ENCODE results near the gene HMCN2. TPM values are rescaled to one million over a fixed set of nuclear protein-coding genes. Genes with fewer than 3 reads are reported as not detected.

HMCN2 gene
- total RNA-seq, 1 experiment from 2014 or later: 1.6 TPM

GRCh38 chr9:130307667-130307943 lies 42.0 kb downstream of the HMCN2 start:
- no peak for DNase-seq
- Histone ChIP-seq H3K9me3 (ENCODE audit: insufficient read depth, low read depth) (no peaks in the 10 kb centered on the region), H3K4me1 (replicated peaks; ENCODE audit: insufficient read depth) (no peaks in the 10 kb centered on the region), H3K9me2 (ENCODE audit: insufficient read depth) (no peaks in the 10 kb centered on the region), H4K20me1 (ENCODE audit: insufficient read depth) (no peaks in the 10 kb centered on the region), H3K79me2 (ENCODE audit: low read depth) (no peaks in the 10 kb centered on the region), H2AFZ (no peak overlapping the region), H3K27ac (no peak overlapping the region), H3F3A (ENCODE audit: insufficient read depth, low read depth) (no peaks in the 10 kb centered on the region), H3K4me2 (no peak overlapping the region), H3K4me3 (no peak overlapping the region), H3K36me3 (ENCODE audit: low read depth) (no peaks in the 10 kb centered on the region), H3K27me3 (ENCODE audit: insufficient read depth, low read depth) (peaks cover 37% of the 10 kb centered on the region)
- no TSS peak for BruUV-seq (replicated peaks)
- intact Hi-C loops (cut with micrococcal nuclease; ENCODE audit: unreplicated experiment): no loop called here
- CTCF ChIA-PET: interaction anchor here (0.7 kb wide), 1 partner anchor 582 kb away, joined by 4 read pairs; no protein-coding TSS in a partner anchor
- TF ChIP-seq, protein P1, sequence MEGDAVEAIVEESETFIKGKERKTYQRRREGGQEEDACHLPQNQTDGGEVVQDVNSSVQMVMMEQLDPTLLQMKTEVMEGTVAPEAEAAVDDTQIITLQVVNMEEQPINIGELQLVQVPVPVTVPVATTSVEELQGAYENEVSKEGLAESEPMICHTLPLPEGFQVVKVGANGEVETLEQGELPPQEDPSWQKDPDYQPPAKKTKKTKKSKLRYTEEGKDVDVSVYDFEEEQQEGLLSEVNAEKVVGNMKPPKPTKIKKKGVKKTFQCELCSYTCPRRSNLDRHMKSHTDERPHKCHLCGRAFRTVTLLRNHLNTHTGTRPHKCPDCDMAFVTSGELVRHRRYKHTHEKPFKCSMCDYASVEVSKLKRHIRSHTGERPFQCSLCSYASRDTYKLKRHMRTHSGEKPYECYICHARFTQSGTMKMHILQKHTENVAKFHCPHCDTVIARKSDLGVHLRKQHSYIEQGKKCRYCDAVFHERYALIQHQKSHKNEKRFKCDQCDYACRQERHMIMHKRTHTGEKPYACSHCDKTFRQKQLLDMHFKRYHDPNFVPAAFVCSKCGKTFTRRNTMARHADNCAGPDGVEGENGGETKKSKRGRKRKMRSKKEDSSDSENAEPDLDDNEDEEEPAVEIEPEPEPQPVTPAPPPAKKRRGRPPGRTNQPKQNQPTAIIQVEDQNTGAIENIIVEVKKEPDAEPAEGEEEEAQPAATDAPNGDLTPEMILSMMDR (conservative IDR thresholded peaks at IDR 0.05): no peak
- no peak for TF ChIP-seq EZH2 (IDR thresholded peaks at IDR 0.05; ENCODE audit: low read depth)
- POLR2A ChIA-PET (ENCODE audit: unreplicated experiment): no interaction called here

DNA sequence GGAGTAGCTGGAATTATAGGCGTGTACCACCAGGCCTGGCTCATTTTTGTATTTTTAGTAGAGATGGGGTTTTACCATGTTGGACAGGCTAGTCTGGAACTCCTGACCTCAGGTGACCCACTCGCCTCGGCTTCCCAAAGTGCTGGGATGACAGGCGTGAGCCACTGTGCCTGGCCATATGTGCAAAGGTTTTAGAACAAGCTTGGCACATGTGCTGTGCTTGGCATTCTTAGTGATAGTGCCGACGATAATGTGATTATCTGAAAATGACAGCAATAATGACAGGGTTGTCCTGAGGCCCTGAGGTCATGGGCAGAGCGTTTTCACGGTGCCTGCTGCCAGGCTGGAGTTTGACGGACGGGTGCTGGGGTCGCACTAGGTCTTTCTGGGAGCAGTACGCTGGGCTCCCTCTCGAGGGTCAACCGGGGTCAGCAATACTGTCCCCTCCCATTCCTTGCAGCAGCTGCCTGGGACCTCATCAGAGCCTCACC lies 42.6 kb downstream of the HMCN2 start:
- BruUV-seq (replicated peaks): no TSS peak
- H3K9me2 ChIP-seq (ENCODE audit: insufficient read depth): no peaks in the 10 kb centered on the region
- no peaks in the 10 kb centered on the region for H3F3A ChIP-seq (ENCODE audit: insufficient read depth, low read depth)
- H2AFZ ChIP-seq: no peak overlapping the region
- no peaks in the 10 kb centered on the region for H3K36me3 ChIP-seq (ENCODE audit: low read depth)
- no peaks in the 10 kb centered on the region for H3K9me3 ChIP-seq (ENCODE audit: insufficient read depth, low read depth)
- 0 out of 2 replicates have a peak, but pooled peaks cover 2% of the 10 kb centered on the region for H4K20me1 ChIP-seq (ENCODE audit: insufficient read depth)
- DNase-seq: no peak
- no peaks in the 10 kb centered on the region for H3K79me2 ChIP-seq (ENCODE audit: low read depth)
- ChIA-PET CTCF (interaction anchor here (0.7 kb wide), 1 partner anchor 583 kb away, joined by 4 read pairs; no protein-coding TSS in a partner anchor), POLR2A (ENCODE audit: unreplicated experiment) (no interaction called here)
- no peak overlapping the region for H3K27ac ChIP-seq
- H3K4me2 ChIP-seq: no peak overlapping the region
- H3K27me3 ChIP-seq (ENCODE audit: insufficient read depth, low read depth): peaks cover 32% of the 10 kb centered on the region
- H3K4me1 ChIP-seq (replicated peaks; ENCODE audit: insufficient read depth): no peaks in the 10 kb centered on the region
- intact Hi-C loops (cut with micrococcal nuclease; ENCODE audit: unreplicated experiment): no loop called here
- TF ChIP-seq EZH2 (IDR thresholded peaks at IDR 0.05; ENCODE audit: low read depth): no peak
- H3K4me3 ChIP-seq: no peak overlapping the region

GRCh38 chr9:130309689-130310455 lies 44.3 kb downstream of the HMCN2 start:
- no peak for DNase-seq
- CTCF ChIA-PET: no interaction called here

More at GRCh38 chr9:130309689-130310455, 44.3 kb downstream of the HMCN2 start:
- Histone ChIP-seq H3K9me2 (ENCODE audit: insufficient read depth) (no peaks in the 10 kb centered on the region), H2AFZ (no peak overlapping the region), H3K9me3 (ENCODE audit: insufficient read depth, low read depth) (no peaks in the 10 kb centered on the region), H3F3A (ENCODE audit: insufficient read depth, low read depth) (no peaks in the 10 kb centered on the region), H3K36me3 (ENCODE audit: low read depth) (no peaks in the 10 kb centered on the region), H3K4me3 (no peak overlapping the region), H3K4me1 (replicated peaks; ENCODE audit: insufficient read depth) (no peaks in the 10 kb centered on the region), H4K20me1 (ENCODE audit: insufficient read depth) (0 out of 2 replicates have a peak, but pooled peaks cover 5% of the 10 kb centered on the region), H3K27ac (no peak overlapping the region), H3K4me2 (no peak overlapping the region), H3K79me2 (ENCODE audit: low read depth) (no peaks in the 10 kb centered on the region), H3K27me3 (ENCODE audit: insufficient read depth, low read depth) (peaks cover 14% of the 10 kb centered on the region)
- POLR2A ChIA-PET (ENCODE audit: unreplicated experiment): no interaction called here
- intact Hi-C loops (cut with micrococcal nuclease; ENCODE audit: unreplicated experiment): no loop called here
- TF ChIP-seq, protein P1 (conservative IDR thresholded peaks at IDR 0.05): no peak
- no peak for TF ChIP-seq EZH2 (IDR thresholded peaks at IDR 0.05; ENCODE audit: low read depth)
- BruUV-seq (replicated peaks): no TSS peak
